GM18861 (cell line): ENCODE data around the gene C6orf120.

Experiments used
- ATAC-seq: cut with Tn5 transposase; IDR thresholded peaks from one replicate; pipeline ENCODE4 v1.9.1; 2021; ENCODE audit not compliant: unreplicated experiment

The C6orf120 gene

GRCh38 chr6:169724494-169725124 lies 22.7 kb downstream of the C6orf120 start, which contains the start of gene PHF10:
Gene PHF10 (minus strand): TSS chr6:169724500. CDS start chr6:169723931, 569 bp downstream.
- ATAC-seq: peak; percentile 31

GRCh38 chr6:169725125-169726048 lies 23.5 kb downstream of the C6orf120 start:
- no peak for ATAC-seq

- ATAC-seq: no peak
These were observed 24.1 kb downstream of the C6orf120 start for GRCh38 chr6:169726049-169726400.

- ATAC-seq: no peak
These were observed 25.0 kb downstream of the C6orf120 start for GRCh38 chr6:169726963-169727362.

- ATAC-seq: no peak
These were observed 28.0 kb downstream of the C6orf120 start for GRCh38 chr6:169729961-169730360.

- no peak for ATAC-seq
These were observed 36.5 kb downstream of the C6orf120 start for GRCh38 chr6:169738204-169738975.

- ATAC-seq: no peak
These were observed 37.1 kb downstream of the C6orf120 start for GRCh38 chr6:169738976-169739529.

- ATAC-seq: no peak
These were observed 39.4 kb downstream of the C6orf120 start for GRCh38 chr6:169741344-169741743.

GRCh38 chr6:169745405-169745804 lies 43.5 kb downstream of the C6orf120 start:
- ATAC-seq: no peak

- no peak for ATAC-seq
These were observed 44.6 kb downstream of the C6orf120 start for GRCh38 chr6:169746556-169746955.

- peak; percentile 96 for ATAC-seq
These were observed 49.5 kb downstream of the C6orf120 start, which contains the start of the genes DYNLT2 and ERMARD for GRCh38 chr6:169751242-169752073. Gene DYNLT2 (minus strand): TSS chr6:169751572. CDS start chr6:169751458, 114 bp downstream. Gene ERMARD (plus strand): TSS chr6:169751622. CDS start chr6:169751658, 36 bp downstream.

- no peak for ATAC-seq
These were observed 50.2 kb downstream of the C6orf120 start for GRCh38 chr6:169752074-169752623.
